ENCODE results near the gene DACH1.

DACH1 gene

GRCh38 chr13:71546881-71547280, 320.1 kb downstream of the DACH1 start:
- DNase-seq: no peak
- ATAC-seq (replicated peaks): no peak
- H3K27ac Mint-ChIP-seq: no peak overlapping the region
- H3K36me3 Mint-ChIP-seq (ENCODE audit: insufficient read depth): no peaks in the 10 kb centered on the region
- H3K4me3 Mint-ChIP-seq: no peak overlapping the region
- no peaks in the 10 kb centered on the region for H3K4me1 Mint-ChIP-seq (ENCODE audit: low read depth in 2 of 2)
- H3K9me3 Mint-ChIP-seq: peaks cover 0 to 1% of the 10 kb centered on the region in 2 donors
- no peaks in the 10 kb centered on the region for H3K27me3 Mint-ChIP-seq

- Mint-ChIP-seq H3K4me3 (no peak overlapping the region), H3K4me1 (ENCODE audit: low read depth in 2 of 2) (no peaks in the 10 kb centered on the region)
Measured at GRCh38 chr13:71540098-71540497, 326.9 kb downstream of the DACH1 start.

DNA sequence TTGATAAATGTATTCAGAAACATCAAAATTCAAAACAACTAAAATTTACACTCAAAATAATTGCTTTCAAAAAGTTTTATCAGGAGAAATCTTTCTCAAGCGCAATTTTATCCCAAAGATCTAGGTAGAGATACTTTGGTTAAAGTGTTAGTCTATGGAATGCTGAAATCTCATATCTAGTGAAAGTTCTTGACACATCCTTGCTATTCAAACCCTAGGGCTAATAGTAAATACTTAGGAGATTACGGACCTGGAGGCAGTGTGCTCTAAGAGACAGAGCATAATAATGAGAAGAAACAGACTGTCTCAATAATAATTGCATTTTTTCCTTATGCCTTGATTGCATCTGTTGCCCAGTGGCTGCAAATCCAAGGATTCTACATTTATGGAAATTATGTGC, 330.8 kb downstream of the DACH1 start:
- Mint-ChIP-seq H3K27me3 (no peaks in the 10 kb centered on the region), H3K27ac (no peak overlapping the region), H3K36me3 (ENCODE audit: insufficient read depth) (no peaks in the 10 kb centered on the region), H3K9me3 (peaks cover 8 to 10% of the 10 kb centered on the region in 2 donors), H3K4me1 (ENCODE audit: low read depth in 2 of 2) (no peaks in the 10 kb centered on the region), H3K4me3 (no peak overlapping the region)
- no peak for DNase-seq
- no peak for ATAC-seq (replicated peaks)

More at GRCh38 chr13:71540098-71540497, 326.9 kb downstream of the DACH1 start:
- DNase-seq: no peak
- Mint-ChIP-seq H3K27me3 (no peaks in the 10 kb centered on the region), H3K36me3 (ENCODE audit: insufficient read depth) (no peaks in the 10 kb centered on the region), H3K9me3 (peaks cover 8 to 10% of the 10 kb centered on the region in 2 donors), H3K27ac (no peak overlapping the region)
- no peak for ATAC-seq (replicated peaks)

DNA sequence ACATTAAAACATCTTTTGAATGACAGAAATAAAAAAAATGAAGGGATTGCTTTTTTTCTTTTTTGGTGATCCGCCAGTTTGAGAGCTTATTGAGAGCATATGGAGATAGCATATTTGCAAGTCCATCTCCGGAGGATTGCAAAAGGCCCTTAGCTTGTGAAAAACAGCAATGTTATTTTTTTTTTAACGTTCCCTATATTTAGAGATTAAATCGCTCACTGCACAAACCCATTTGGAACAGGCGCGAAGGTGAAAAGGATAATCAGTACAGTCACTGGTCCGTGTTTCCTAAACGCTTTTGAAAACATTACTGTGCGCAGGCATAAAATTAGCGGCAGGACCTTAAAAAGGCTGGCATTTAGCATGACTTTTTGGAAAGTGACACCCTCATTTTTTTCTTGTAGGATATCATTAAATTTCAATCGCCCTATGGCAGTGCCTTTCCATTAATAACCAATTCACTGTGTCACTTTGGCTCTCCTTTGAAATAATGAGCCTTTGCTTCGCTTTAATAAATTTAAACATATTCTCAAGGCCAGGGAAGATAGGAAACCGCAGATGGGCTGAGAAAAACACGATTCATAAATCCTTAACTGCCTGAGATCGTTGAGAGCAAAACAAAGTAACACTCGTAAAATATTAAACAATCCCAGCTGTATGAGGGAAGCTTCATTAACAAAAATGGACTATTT, 342.2 kb downstream of the DACH1 start:
- DNase-seq (no peak), ATAC-seq (replicated peaks) (no peak)
- H3K27me3 Mint-ChIP-seq: no peaks in the 10 kb centered on the region
- peaks cover 0 to 4% of the 10 kb centered on the region in 2 donors for H3K9me3 Mint-ChIP-seq
- H3K4me3 Mint-ChIP-seq: no peak overlapping the region
- H3K4me1 Mint-ChIP-seq (ENCODE audit: low read depth in 2 of 2): no peaks in the 10 kb centered on the region
- no peaks in the 10 kb centered on the region for H3K36me3 Mint-ChIP-seq (ENCODE audit: insufficient read depth)
- H3K27ac Mint-ChIP-seq: no peak overlapping the region

- no peak for DNase-seq
- H3K4me1 Mint-ChIP-seq (ENCODE audit: low read depth in 2 of 2): no peaks in the 10 kb centered on the region
- peaks cover 0 to 4% of the 10 kb centered on the region in 2 donors for H3K9me3 Mint-ChIP-seq
- no peaks in the 10 kb centered on the region for H3K27me3 Mint-ChIP-seq
- no peak for ATAC-seq (replicated peaks)
- H3K27ac Mint-ChIP-seq: no peak overlapping the region
- H3K4me3 Mint-ChIP-seq: no peak overlapping the region
- no peaks in the 10 kb centered on the region for H3K36me3 Mint-ChIP-seq (ENCODE audit: insufficient read depth)
Measured at GRCh38 chr13:71524245-71524612, 342.8 kb downstream of the DACH1 start.

DNA sequence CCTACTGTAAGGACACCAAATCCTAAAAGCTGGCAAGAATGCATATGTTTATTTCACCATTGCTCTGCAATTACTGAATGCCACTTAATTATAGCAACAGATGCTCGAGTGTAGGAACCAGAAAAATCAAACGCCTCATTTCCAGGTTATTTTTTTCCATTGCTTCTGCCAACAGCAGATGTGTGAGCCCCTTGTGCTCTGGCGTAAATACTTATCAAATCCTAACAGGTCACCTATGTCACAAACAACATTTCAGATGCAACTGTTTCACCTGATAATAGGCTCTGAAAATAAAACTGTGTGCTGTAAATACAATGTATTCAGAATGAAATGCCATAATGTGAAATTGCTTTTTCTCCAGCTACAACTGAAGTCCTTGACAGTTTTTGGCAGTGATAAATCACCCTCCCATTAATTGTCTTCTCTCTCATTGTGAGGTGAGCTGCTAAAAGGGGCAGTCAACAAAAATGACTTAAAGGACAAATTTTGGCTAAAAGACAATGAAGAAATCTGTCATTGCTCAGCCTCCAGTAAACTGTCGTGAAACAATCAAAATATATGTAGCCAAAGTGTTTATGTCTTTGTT, 344.0 kb downstream of the DACH1 start:
- no peaks in the 10 kb centered on the region for H3K36me3 Mint-ChIP-seq (ENCODE audit: insufficient read depth)
- H3K27me3 Mint-ChIP-seq: no peaks in the 10 kb centered on the region
- peaks cover 0 to 6% of the 10 kb centered on the region in 2 donors for H3K9me3 Mint-ChIP-seq
- ATAC-seq (replicated peaks): no peak
- H3K4me3 Mint-ChIP-seq: no peak overlapping the region
- no peaks in the 10 kb centered on the region for H3K4me1 Mint-ChIP-seq (ENCODE audit: low read depth in 2 of 2)
- no peak overlapping the region for H3K27ac Mint-ChIP-seq
- no peak for DNase-seq

DNA sequence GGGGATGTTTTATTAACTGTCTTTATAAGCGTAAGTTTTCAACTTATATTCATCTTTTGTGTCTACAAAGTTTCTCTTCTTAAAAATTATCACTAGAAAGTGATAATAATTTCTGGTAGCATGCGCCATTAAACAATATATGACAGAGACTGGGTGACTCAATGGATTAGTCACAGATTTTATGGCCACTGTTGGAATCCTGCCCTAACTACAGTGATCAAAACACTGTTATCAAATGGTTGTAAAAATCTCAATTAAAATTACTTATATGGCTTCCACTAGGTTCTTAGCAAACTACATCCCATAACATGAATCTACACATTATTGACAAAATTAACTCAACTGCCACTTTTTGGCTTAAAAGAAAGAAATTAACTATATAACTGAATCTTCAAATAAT, 350.0 kb downstream of the DACH1 start:
- DNase-seq (no peak), ATAC-seq (replicated peaks) (no peak)
- Mint-ChIP-seq H3K4me1 (ENCODE audit: low read depth in 2 of 2) (no peaks in the 10 kb centered on the region), H3K36me3 (ENCODE audit: insufficient read depth) (no peaks in the 10 kb centered on the region), H3K9me3 (peaks cover 0 to 2% of the 10 kb centered on the region in 2 donors), H3K27me3 (no peaks in the 10 kb centered on the region), H3K4me3 (no peak overlapping the region), H3K27ac (no peak overlapping the region)

GRCh38 chr13:71516521-71516920, 350.5 kb downstream of the DACH1 start:
- no peaks in the 10 kb centered on the region for H3K4me1 Mint-ChIP-seq (ENCODE audit: low read depth in 2 of 2)
- H3K27me3 Mint-ChIP-seq: no peaks in the 10 kb centered on the region
- H3K36me3 Mint-ChIP-seq (ENCODE audit: insufficient read depth): no peaks in the 10 kb centered on the region
- no peak overlapping the region for H3K27ac Mint-ChIP-seq
- ATAC-seq (replicated peaks) (no peak), DNase-seq (no peak)
- H3K4me3 Mint-ChIP-seq: no peak overlapping the region
- peaks cover 0 to 2% of the 10 kb centered on the region in 2 donors for H3K9me3 Mint-ChIP-seq

GRCh38 chr13:71515744-71516038, 351.3 kb downstream of the DACH1 start:
- Mint-ChIP-seq H3K9me3 (peaks cover under 1 to 2% of the 10 kb centered on the region in 2 donors), H3K36me3 (ENCODE audit: insufficient read depth) (no peaks in the 10 kb centered on the region), H3K27me3 (no peaks in the 10 kb centered on the region), H3K27ac (no peak overlapping the region), H3K4me1 (ENCODE audit: low read depth in 2 of 2) (no peaks in the 10 kb centered on the region), H3K4me3 (no peak overlapping the region)
- ATAC-seq (replicated peaks): no peak
- no peak for DNase-seq

- no peak for ATAC-seq (replicated peaks)
- no peaks in the 10 kb centered on the region for H3K4me1 Mint-ChIP-seq (ENCODE audit: low read depth in 2 of 2)
- no peaks in the 10 kb centered on the region for H3K27me3 Mint-ChIP-seq
- DNase-seq: no peak
- H3K4me3 Mint-ChIP-seq: no peak overlapping the region
- no peaks in the 10 kb centered on the region for H3K36me3 Mint-ChIP-seq (ENCODE audit: insufficient read depth)
- H3K27ac Mint-ChIP-seq: no peak overlapping the region
- H3K9me3 Mint-ChIP-seq: peaks cover 2 to 6% of the 10 kb centered on the region in 2 donors
Measured at GRCh38 chr13:71514900-71515743, 351.9 kb downstream of the DACH1 start.

DNA sequence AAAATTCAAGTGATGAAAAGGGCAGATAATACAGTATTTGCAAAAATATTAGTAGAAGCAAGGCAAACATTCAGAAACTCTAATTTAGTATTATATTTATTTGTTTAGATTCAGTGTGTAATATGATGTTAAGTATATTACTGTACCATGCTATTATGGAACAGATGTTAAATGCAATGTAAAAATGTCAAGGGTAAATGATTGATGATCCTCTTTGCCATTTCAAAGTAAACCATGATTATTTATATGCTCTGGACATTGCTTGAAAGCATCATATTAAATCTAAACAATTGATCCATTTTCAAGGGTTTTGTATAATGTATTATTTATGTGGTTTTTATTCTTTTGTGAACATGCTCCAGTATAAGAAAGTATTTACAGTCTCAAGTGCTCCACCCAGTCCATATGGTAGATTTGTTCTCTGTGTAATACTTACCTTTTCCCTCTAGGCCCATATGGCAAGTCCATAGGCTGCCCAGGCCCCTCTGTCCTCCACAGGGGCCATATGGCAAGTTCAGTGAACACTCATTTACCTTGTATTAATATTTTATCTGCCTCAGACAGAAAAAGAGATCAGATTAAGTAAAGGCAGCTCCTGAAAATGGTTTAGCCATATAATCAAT, 353.5 kb downstream of the DACH1 start:
- ATAC-seq (replicated peaks) (no peak), DNase-seq (no peak)
- Mint-ChIP-seq H3K4me3 (no peak overlapping the region), H3K36me3 (ENCODE audit: insufficient read depth) (no peaks in the 10 kb centered on the region), H3K27me3 (no peaks in the 10 kb centered on the region), H3K4me1 (ENCODE audit: low read depth in 2 of 2) (no peaks in the 10 kb centered on the region), H3K9me3 (peaks cover 9 to 19% of the 10 kb centered on the region in 2 donors), H3K27ac (no peak overlapping the region)

- no peak overlapping the region for H3K27ac Mint-ChIP-seq
- H3K36me3 Mint-ChIP-seq (ENCODE audit: insufficient read depth): no peaks in the 10 kb centered on the region
- no peaks in the 10 kb centered on the region for H3K4me1 Mint-ChIP-seq (ENCODE audit: low read depth in 2 of 2)
- DNase-seq (no peak), ATAC-seq (replicated peaks) (no peak)
- no peak overlapping the region for H3K4me3 Mint-ChIP-seq
- no peaks in the 10 kb centered on the region for H3K27me3 Mint-ChIP-seq
- H3K9me3 Mint-ChIP-seq: peaks cover 0 to 7% of the 10 kb centered on the region in 2 donors
Measured at GRCh38 chr13:71503781-71504180, 363.2 kb downstream of the DACH1 start.

DNA sequence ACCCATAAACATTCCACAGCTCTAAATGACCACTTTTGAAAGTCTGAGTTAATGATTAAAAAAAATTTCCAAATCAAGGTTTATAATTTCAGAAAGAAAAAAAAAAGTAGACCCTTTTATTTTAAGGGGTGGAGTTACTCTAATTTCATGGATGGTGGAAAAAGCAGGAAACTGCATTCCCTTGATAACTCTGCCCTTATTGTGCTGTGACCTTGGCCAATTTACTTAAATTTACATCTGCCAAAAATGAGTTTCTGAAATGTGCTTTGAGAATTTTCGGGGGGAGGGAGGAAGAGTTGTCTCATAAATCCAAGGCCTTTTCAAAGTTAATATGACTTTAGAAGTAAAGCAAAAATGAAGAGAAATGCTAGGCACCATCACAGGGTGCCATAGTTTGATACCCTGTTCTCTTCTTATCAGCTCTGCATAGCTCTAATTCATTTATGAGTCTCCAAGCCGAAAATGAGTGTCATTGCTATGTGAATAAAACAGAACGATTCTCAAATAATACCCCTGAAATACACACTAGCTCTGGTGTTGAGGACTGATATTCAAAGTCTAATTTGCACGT, 367.0 kb downstream of the DACH1 start:
- Mint-ChIP-seq H3K27me3 (no peaks in the 10 kb centered on the region), H3K4me3 (no peak overlapping the region), H3K36me3 (ENCODE audit: insufficient read depth) (no peaks in the 10 kb centered on the region), H3K27ac (no peak overlapping the region), H3K4me1 (ENCODE audit: low read depth in 2 of 2) (no peaks in the 10 kb centered on the region), H3K9me3 (peaks cover 2 to 4% of the 10 kb centered on the region in 2 donors)
- ATAC-seq (replicated peaks): no peak
- no peak for DNase-seq

Data from effector memory CD8-positive, alpha-beta T cell (primary cell).